HG02981 (cell line): Measurements from ENCODE around the gene LAPTM5.

ENCODE experiments used
- ATAC-seq: cut with Tn5 transposase; IDR thresholded peaks from one replicate; pipeline ENCODE4 v1.9.1; 2021; ENCODE audit warnings: mild to moderate bottlenecking, moderate library complexity; ENCODE audit not compliant: unreplicated experiment

LAPTM5 gene

DNA sequence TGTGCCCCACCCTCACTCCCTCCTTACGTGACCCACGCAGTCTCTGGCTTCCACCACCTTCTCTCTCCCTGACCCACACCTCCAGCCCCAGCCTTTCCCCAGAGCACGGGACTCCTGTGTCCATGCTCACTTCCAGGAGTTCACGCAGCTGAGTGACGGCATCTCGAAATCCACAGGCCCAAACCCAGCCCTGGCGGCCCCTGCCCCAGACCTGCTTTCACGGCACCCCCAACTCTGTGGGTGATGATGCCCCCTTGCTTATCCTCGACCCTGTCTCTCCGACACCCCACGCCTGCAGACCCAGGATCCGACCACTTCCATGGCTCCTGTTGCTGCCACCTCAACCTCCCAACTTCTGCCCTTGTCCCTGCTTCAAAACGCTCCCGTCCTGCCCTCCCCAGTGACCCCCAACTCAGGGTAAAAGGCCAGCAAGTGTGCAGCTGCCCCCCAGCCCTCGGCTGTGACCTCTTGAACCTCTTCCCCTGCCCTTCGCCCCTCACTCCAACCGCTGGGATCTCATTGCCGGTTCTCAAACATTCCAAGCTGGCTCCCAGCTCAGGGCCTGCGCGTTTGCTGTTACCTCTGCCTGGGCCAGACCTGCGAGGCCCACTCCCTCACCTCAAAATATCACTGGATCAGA, 30.4 kb upstream of the LAPTM5 start:
- ATAC-seq: no peak

DNA sequence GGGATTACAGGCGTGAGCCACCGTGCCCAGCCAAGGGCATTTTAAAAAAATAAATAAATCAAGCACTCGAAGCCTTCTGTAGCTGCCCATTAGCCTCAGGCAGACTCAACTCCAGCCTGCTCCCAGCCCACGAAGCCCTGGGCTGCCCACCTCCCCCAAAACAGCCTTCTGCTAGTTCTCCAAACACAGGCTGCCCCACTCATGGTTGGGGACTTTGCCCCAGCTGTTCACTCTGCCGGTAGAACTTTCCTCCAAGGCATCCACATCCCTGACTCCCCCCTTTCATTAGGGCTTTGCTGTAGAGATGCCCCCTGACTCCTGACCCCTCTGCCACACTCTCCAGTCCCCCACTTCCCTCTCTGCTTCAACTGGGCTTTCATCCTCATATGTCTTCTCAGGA, 29.7 kb upstream of the LAPTM5 start:
- ATAC-seq: no peak

DNA sequence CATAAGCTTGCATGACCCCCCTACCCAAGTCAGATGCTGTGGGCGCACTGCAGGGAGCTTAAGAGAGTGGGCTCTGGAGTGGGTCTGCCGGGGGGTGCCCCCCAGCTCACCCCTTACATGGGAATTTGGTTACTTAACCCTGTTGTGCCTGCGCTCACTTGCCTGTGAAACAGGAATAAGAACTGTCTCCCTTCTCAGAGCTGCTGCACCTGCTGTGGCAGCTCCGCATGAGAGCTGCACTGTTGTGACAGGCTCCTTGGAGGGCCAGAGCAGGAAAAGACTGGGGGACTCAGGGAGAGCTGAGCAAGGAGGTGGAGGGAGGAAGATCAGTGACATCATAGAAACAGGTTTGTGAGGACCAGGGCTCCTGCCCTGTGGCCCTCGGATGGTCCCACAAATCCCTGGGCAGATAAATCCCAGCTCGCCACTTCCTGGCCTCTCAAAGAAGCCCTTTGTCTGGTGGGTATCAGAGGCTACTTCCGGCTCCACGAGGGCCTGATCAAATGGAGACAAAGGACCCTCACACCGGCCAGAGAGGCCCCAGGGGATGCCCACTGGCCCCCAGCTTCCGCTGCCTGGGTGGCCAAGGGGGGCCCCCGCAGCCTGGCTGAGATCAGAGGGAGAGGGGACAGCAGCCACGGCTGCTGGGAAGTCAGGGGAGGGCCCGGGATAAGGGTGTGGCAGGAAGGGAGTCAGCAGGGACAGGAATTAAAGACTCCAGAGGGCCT, 28.9 kb upstream of the LAPTM5 start:
- ATAC-seq: no peak

DNA sequence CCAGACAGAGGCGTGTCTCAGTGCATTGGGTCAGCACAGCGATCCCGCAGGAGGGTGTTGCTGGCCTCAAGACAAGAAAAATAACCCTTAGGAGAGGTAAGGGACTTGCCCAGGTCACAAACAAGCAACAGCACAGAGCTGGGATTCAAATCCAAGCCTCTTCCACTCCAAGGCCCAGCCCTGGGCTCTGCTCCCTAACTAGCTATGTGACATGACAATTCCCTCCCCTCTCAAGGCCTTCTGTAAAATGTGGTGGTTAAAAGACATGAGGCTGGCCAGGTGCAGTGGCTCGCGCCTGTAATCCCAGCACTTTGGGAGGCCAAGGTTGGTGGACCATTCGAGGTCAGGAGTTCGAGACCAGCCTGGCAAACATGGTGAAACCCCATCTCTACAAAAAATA, 28.1 kb upstream of the LAPTM5 start:
- no peak for ATAC-seq

DNA sequence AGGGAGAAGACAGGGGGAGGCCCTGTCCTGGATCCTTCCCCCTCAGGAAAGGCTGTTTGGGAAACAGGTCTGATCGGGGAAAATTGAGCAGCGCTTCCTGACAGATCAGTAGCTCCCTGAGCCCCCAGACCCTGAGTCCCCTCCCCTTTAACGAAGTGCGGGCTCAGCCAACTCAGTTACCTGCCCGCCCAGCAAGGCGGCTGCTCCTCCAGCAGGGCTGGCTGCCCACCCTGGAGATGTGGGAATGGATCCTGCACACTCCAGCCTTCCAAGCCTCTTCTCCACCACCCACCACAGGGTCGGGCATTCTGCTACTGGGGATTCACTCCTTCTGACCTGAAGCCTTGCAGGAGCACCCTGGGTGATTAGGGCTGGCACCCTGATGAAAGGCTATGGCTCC, 27.6 kb upstream of the LAPTM5 start:
- no peak for ATAC-seq

DNA sequence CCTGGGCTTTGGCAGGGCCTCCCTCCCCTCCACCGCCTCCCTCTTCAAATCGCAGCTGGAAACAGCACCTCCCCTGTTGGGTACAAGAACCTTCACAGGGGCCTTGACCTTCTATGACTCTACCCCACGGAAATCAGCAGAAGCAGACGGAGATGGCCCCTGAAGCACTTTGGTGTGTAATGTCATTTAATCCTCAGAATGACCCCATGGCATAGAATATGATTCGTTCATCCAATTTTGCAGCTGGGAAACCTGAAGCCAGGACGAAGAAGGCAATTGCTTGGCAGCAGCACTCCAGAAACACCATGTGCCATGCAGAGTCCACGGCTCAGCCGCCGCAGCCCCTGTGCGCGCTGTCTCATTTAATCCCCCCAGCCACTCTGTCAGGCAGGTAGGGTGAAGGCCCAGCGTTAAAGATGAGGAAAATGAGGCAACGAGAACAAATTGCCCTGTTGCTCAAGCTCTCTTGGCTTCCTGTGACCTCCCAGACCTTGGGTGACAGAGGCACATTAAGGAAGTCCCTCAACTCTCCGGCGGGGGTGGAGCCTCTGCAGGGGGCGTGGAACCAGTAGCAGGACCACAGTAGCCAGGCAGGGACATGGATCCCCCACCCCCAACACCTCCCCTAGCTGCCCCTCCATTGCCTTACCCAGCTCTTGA, 25.8 kb upstream of the LAPTM5 start:
- ATAC-seq: no peak

DNA sequence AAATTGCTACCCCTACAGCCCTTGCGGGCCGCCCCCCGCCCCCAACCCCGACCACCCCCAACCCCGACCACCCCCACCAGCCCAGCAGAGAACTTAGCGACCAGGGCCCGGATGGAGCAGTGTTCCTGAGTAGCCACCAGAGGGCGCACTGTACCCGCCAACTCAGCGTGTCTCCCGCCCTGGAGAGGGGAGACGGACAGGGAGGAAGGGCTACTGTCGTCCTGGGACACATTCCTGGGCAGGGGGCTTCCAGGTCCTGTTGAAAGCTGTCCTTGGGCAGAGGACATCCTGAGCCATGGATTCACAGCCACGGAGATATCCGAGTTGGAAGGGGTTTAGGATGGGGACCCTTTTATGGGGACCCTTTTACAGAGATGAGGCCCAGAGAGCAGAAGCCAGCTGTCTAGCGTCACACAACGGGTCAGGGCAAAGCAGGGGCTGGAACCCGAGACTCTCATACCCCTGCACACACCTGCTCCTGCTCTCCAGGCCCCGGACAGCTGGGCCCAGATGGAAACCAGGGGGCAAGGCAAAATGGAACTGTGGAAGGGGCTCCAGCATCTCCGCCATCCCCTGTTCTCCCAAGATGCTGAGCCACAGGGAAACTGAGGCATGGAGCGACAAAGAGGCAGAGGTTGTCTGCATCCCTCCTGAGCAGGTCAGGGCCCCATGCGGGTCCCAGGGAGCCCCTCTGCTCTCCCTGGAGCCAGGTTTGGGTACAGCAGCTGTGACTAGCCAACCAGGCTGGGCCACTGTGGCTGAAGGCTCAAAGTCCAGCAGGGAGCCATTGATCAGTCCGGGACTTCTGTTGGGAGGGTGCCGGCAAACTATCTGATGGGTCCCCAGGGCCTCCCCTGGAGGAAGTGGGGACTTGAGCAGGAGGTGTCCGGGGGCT, 25.0 kb upstream of the LAPTM5 start:
- ATAC-seq: peak; percentile 40

DNA sequence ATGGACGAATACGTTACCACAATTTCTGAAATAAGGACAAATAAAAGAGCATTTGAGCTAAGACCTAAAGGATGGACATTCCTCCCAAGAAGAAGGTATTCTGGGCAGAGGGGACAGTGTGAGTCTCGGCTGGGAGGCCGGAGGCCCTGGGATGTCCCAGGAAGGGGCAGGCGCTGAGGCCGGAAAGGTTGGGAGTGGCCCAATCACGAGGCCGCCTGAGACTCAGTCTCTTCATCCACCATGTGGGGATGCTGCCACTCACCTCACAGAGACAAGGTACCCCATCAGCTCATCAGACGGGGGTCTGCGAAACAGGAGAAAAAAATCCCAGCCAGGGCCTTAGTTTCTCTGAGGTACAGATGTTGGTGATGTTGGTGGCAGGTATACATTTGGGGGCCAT, 24.3 kb upstream of the LAPTM5 start:
- ATAC-seq: no peak

DNA sequence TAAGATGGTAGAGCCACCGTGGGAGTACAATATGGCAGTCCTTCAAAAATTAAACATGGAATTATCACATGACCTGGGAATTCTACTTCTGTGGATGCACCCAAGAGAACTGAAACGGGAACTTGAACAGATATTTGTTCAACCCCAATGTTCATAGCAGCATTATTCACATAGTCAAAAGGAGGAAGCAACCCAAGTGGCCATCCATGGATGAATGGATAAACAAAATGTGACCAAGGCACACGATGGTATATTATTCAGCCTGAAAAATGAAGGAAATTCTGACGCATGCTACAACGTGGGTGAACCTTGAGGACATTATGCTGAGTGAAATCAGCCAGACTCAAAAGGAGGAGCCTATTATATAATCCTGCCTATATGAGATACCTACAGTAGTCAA, 22.8 kb upstream of the LAPTM5 start:
- ATAC-seq: no peak

DNA sequence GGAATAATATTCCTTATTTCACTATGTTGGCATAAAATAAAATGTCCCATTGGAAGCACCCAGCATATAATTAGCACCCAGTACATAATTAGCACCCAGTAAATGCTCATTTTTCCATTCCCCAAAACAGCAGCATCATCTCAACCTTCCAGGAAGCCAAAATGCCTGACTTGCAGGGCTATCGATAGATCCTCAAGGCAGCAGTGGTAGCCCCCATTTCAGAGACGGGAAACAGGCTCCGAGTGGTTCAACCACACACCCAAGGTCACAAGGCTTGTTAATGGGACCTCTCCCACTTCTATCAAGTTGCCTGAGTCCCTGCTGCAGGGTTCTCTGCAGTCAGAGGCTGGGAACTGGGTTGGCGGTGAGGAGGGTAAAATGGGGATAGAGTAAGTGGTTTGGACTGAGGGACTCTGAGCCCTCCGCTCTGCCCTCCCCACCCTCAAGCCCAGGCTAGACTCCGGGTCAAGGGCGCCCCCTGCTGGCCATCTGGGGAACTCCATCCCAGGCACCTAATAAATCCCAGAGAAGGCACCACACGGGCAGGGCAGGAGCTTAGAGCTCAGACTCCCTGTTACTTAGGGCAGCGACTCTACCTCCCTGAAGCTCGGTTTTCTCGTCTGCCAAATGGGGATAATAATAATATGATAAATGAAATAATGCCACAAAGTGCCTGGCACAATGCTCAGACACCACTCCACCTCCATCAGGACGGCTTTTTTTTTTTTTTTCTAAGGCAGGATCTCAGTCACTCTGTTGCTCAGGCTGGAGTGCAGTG, 21.9 kb upstream of the LAPTM5 start:
- peak; percentile 55 for ATAC-seq

DNA sequence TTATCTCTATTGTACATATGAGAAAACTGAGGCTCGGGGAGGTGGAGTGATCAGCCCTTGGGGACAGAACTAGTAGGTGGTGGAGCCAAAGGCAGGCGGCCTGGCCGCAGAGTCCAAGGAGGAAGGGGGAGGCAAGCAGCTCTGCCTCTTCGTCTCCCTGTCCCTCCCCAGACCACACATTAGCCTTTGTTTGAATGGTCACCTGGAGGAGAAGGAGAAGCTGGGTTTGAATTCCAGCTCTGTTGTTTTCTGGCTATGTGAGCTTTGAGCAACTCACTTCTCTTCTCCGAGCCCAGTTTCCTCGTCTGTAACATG, 21.4 kb upstream of the LAPTM5 start:
- no peak for ATAC-seq

DNA sequence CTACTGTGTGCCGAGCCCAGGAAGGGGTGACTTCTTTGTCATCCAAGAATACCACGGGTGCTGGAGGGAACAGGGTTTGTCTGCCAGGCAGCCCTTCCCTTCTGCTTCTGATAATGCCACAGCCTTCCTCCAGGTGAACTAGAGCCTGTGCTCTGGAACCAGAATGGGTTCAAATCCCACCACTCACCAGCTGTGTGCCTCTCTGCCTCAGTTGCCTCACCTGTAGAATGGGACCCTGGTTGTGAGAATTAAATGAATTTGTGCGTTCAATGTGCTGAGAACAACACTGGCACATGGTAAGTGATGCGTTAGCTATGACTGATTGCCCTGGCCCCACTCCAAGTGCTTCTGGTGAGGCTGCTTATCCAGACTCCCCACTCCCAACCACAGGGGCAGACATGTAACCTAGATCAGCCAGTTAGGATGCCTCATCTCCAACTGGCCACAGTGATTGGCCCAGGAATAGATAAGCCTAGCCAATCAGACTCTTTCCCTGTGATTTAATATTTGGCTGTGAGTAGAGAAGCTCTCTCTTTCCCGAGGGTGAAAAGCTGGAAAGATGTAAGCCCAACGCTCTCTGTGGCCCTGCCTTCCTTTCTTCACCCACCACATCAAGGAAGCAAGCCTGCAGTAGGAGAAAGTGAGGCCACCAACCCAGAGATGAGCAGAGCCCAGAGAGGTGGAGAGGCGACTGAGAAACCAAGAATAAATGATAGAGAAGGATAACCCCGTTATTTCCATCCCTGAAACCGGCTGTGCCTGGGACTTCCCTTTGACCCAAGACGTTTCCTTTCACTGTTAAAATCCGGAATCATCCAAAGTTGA, 20.8 kb upstream of the LAPTM5 start:
- no peak for ATAC-seq

DNA sequence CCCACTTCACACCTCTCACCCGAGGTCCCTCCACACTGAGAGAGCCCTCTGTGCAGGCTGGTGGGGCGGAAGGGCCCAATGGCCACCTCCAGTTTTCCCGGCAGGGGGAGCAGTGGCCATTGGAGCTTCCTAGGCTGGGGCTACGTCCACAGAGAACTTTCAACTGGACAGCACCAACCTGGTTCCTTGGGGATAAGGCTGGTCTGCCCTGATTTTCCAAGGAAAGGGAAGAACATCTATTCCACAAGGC, 20.3 kb upstream of the LAPTM5 start:
- no peak for ATAC-seq

DNA sequence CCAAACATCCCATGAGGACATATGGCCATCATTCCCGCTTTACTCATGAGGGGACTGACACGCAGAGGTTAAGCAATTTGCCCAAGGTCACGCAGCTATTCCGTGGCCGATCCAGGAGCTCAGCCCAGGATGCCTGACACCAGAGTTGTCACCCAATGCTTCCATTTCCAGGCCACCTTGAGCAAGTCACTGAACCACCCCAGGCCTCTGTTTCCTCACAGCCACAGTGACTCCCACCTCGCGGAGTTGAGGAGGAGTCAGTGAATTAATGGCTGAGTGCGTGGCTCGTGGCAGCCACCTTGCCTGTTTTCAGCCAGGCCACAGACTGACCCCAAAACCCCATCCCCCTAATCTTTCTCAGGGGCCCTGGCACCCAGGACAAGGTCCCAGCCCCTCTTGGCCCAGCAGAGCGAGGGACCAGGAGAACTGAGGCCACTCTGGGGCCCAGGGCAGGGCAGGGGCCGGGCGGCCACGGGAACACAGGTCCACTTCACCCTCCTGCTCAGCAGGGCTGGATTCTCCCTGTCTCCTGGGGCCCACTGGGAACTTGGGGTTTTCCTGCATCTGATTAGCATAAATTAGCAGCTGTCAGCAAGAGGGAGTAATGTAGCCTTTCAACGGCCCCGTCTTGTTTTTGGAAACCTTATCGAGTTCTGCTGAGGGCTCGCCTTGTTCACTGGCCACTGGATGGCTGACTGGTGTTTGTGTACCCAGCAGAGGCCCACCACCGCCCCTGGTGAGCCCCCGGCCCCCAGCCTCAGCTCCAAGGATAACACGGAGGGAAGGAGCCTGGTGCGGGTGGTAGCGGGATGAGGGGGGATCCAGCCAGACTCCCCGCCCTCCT, 19.7 kb upstream of the LAPTM5 start:
- ATAC-seq: no peak

DNA sequence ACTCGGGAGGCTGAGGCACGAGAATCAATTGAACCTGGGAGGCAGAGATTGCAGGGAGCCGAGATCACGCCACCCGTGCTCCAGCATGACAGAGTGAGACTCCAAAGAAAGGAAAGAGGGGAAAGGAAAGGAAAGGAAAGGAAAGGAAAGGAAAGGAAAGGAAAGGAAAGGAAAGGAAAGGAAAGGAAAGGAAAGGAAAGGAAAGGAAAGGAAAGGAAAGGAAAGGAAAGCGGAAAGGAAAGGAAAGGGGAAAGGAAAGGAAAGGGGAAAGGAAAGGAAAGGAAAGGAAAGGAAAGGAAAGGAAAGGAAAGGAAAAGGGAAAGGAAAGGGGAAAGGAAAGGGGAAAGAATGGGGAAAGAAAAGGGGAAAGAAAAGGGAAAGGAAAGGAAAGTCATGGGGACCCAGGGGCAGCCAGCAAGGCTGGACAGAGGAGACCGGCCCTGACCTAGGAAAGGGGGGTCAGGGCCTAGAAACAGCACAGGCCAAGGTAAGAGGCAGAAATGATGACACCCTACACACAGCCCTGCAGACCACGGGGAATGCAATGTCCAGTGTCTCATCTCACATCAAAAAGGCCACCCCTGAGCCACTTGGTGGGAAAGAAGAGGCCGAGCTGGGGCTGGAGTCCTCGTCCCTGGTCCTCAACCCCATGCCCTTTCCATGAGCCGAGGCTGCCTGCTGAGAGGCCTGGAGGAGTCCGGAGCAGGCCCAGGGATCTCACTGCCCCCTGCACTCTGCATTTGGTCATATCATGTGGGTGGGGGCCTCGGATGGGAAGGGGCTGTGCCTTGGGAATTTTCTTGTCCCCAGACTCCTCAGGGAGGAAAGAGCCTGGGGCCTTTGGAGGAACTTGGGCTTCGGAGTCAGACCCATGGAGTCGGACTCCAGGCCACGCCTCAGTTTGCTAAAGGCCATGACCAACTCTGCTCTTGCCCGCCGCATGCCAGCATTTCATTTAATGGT, 18.8 kb upstream of the LAPTM5 start:
- ATAC-seq: no peak

DNA sequence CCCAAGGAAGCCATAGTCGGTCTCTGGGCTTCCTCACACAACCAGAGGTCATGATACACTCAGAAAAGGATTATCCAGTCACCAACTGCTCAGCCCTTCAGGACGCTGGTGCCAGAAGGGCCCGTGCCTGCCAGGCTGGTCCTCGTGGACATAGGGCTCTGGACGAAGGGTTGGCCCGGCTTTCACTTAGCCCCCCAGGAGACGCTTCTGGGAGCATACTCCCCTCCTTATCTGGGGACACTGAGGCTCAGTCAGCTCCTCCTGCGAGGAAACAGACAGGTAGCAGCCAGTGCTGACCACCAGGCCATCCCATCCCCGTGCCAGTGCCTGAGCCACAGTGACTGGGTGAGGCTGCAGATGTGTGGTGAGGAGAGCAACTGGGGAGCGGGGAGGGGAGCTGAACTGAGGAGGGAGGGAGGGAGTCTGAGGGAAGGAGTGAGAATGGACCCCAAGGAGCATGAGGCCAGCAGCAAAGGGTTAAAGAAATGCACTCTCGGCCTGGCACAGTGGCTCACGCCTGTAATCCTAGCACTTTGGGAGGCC, 17.9 kb upstream of the LAPTM5 start:
- no peak for ATAC-seq

DNA sequence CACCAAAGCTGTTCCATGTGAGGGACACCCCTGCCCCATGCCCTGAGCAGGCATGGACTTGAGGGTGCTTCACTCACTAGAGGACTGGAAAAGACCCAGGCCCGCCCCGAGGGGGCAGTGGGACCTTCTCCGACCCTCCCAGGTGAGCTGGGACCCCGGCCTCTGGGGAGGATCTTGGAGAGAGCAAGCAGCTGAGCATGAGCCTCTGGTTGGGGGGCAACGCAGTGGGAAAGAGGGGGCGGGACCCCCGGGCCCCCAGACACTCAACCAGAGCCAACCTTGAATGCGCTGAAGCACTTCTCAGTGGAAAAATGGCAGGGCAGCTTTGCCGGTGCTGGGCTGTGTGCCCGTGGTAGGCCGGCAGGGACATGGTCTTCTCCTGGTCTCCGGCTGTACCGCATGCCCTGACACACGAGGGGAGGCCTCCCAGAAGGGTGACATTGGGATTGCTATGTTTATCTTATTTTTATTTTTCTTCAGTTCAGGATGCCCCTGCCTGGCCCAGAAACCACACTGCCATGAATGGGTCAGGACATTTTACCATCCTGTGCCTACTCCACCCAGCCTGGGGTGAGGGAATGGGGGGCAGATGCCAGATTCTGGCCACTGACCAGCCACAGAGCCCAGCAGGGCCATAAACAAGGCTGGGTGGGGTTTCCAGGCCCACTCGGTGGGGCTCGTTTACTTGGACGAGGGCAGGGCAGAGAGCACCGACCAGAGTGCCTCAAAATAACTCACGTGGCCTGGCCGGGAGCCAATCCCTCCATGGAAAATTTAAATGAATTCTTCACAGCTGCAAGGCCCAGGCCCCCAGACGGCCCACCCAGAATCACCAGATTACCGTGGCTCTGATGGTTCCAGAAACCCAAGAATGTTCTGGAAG, 17.2 kb upstream of the LAPTM5 start:
- ATAC-seq: no peak
